RWPE1 (cell line): Measurements from ENCODE around the gene TMEM145.

Source experiments
- CTCF ChIA-PET: fragments of 350-600 bp; sonication (Branson Sonifier 250); formaldehyde crosslinking; extraction: SDS; loops from one replicate; lab custom pipeline; 2021; lab: Yijun Ruan, JAX
- POLR2A ChIA-PET: fragments of 400-600 bp; formaldehyde crosslinking; extraction: SDS; loops from one replicate; lab custom pipeline; 2020; ENCODE audit warnings: antibody characterized with exemption; ENCODE audit not compliant: low non-redundant PET; lab: Yijun Ruan, JAX
- DNase-seq: peaks from one replicate; pipeline ENCODE4 v3.0.0; 2012; ENCODE audit warnings: low spot score
- H3K27ac ChIP-seq: fragments of 450-650 bp; 2 replicates; pipeline ENCODE4 v1.5.1; 2017
- TF ChIP-seq, protein P1 (sequence below): fragments of 450-650 bp; conservative IDR thresholded peaks from 2 replicates; pipeline ENCODE4 v1.5.1; 2017; ENCODE audit warnings: low read depth, mild to moderate bottlenecking

The TMEM145 gene

DNA sequence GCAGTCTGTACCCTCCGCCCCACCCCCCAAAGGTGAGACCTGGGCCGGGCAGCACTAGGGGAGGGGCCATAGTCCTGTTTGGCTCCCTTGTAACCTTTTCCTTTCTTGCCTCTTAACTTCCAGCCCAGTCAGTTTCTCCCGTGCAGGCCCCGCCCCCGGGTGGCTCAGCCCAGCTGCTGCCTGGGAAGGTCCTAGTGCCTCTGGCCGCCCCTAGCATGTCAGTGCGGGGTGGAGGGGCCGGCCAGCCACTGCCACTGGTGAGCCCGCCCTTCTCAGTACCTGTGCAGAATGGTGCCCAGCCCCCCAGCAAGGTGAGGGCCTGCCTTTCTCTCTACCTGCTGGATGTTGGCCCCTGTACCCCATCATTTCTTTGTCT lies 21.7 kb upstream of the TMEM145 start:
- no peak for DNase-seq
- TF ChIP-seq, protein P1, sequence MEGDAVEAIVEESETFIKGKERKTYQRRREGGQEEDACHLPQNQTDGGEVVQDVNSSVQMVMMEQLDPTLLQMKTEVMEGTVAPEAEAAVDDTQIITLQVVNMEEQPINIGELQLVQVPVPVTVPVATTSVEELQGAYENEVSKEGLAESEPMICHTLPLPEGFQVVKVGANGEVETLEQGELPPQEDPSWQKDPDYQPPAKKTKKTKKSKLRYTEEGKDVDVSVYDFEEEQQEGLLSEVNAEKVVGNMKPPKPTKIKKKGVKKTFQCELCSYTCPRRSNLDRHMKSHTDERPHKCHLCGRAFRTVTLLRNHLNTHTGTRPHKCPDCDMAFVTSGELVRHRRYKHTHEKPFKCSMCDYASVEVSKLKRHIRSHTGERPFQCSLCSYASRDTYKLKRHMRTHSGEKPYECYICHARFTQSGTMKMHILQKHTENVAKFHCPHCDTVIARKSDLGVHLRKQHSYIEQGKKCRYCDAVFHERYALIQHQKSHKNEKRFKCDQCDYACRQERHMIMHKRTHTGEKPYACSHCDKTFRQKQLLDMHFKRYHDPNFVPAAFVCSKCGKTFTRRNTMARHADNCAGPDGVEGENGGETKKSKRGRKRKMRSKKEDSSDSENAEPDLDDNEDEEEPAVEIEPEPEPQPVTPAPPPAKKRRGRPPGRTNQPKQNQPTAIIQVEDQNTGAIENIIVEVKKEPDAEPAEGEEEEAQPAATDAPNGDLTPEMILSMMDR: no peak
- H3K27ac ChIP-seq: peak overlapping the region; percentile 100
- POLR2A ChIA-PET: no interaction called here
- CTCF ChIA-PET: interaction anchor here (1.0 kb wide), 1 partner anchor 114 kb away, joined by 3 read pairs; no protein-coding TSS in a partner anchor

DNA sequence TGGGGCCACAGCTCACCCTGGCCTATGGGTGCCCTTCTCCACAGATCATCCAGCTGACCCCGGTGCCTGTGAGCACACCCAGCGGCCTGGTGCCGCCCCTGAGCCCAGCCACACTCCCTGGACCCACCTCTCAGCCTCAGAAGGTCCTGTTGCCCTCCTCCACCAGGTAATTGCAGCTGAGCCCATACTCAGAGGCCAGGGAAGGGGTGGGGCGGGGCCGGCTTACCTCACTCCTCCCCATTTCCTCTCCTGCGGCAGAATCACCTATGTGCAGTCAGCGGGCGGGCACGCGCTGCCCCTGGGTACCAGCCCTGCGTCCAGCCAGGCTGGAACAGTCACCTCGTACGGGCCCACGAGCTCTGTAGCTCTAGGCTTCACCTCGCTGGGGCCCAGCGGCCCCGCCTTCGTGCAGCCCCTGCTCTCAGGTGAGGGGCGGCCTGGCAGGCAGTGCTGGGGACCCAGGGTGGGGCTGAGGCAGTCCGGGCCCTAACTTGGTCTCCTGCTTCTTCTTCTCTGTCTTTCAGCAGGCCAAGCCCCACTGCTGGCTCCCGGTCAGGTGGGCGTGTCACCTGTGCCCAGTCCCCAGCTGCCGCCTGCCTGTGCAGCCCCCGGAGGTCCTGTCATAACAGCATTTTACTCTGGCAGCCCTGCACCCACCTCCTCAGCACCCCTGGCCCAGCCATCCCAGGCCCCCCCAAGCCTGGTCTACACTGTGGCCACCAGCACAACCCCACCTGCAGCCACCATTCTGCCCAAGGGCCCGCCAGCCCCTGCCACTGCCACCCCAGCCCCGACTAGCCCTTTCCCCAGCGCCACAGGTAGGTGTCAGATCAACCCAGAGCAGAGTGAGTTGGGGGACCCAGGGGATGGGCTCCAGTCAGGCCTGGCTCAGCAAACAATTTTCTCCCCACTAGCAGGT lies 20.8 kb upstream of the TMEM145 start:
- ChIA-PET POLR2A (no interaction called here), CTCF (interaction anchor here (1.0 kb wide), 1 partner anchor 115 kb away, joined by 3 read pairs; no protein-coding TSS in a partner anchor)
- TF ChIP-seq, protein P1: no peak
- H3K27ac ChIP-seq: peak overlapping the region; percentile 100
- no peak for DNase-seq

DNA sequence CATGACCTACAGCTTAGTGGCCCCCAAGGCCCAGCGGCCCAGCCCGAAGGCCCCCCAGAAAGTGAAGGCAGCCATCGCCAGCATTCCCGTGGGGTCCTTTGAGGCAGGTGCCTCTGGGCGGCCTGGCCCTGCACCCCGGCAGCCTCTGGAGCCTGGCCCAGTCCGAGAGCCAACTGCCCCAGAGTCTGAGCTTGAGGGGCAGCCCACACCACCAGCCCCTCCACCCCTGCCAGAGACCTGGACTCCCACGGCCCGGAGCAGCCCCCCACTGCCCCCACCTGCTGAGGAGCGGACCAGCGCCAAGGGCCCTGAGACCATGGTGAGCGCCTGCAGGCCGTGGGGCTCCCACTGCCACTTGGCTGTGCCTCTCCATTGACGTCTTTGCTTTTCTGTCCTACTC lies 20.1 kb upstream of the TMEM145 start:
- TF ChIP-seq, protein P1: no peak
- ChIA-PET CTCF (interaction anchor here (1.0 kb wide), 1 partner anchor 13 kb away, joined by 3 read pairs; no protein-coding TSS in a partner anchor), POLR2A (no interaction called here)
- H3K27ac ChIP-seq: peak overlapping the region; percentile 100
- DNase-seq: no peak

DNA sequence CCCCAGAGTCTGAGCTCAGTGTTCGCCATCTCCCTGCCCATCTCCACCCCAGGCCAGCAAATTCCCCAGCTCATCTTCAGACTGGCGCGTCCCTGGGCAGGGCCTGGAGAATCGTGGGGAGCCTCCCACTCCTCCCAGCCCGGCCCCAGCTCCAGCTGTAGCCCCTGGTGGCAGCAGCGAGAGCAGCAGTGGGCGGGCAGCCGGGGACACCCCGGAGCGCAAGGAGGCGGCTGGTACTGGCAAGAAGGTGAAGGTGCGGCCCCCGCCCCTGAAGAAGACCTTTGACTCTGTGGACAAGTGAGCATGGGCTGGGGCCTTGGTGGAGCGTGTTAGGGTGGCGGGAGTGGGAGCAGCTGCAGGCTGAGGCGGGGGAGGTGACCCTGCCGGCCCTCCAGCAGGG lies 19.6 kb upstream of the TMEM145 start:
- POLR2A ChIA-PET: no interaction called here
- H3K27ac ChIP-seq: peak overlapping the region; percentile 100
- CTCF ChIA-PET: interaction anchor here (1.0 to 1.4 kb wide), 2 partner anchors 14 to 47 kb away, joined by 3 to 5 read pairs; no protein-coding TSS in a partner anchor
- no peak for DNase-seq
- TF ChIP-seq, protein P1: no peak

DNA sequence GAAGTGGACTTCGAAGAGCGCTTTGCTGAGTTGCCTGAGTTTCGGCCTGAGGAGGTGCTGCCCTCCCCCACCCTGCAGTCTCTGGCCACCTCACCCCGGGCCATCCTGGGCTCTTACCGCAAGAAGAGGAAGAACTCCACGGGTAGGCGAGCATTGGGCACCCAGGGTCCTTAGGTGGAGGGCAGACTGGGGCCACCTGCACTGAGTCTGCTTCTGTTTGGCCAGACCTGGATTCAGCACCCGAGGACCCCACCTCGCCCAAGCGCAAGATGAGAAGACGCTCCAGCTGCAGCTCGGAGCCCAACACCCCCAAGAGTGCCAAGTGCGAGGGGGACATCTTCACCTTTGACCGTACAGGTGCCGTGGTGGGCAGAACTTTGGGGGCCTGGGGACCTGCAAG lies 19.2 kb upstream of the TMEM145 start:
- peak overlapping the region; percentile 100 for H3K27ac ChIP-seq
- ChIA-PET POLR2A (no interaction called here), CTCF (interaction anchor here (1.0 to 2.1 kb wide), 3 partner anchors 14 to 48 kb away, joined by 3 to 8 read pairs (median 5); no protein-coding TSS in a partner anchor)
- DNase-seq: no peak
- TF ChIP-seq, protein P1: no peak

DNA sequence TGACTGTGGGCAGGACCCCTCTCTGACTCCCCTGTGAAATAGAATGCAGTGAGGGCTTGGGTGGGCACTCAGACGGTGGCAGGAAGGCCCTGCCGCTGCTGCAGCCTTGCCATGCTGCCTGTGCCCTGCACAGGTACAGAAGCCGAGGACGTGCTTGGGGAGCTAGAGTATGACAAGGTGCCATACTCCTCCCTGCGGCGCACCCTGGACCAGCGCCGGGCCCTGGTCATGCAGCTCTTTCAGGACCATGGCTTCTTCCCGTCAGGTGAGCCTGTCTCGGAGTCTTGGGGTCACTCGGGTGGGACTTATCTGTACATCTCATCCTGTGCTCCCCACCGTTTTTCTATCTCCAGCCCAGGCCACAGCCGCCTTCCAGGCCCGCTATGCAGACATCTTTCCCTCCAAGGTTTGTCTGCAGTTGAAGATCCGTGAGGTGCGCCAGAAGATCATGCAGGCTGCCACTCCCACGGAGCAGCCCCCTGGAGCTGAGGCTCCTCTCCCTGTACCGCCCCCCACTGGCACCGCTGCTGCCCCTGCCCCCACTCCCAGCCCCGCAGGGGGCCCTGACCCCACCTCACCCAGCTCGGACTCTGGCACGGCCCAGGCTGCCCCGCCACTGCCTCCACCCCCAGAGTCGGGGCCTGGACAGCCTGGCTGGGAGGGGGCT lies 18.5 kb upstream of the TMEM145 start:
- POLR2A ChIA-PET: no interaction called here

More for the DNA sequence above, 18.5 kb upstream of the TMEM145 start:
- DNase-seq: no peak
- peak overlapping the region; percentile 100 for H3K27ac ChIP-seq
- TF ChIP-seq, protein P1: no peak
- CTCF ChIA-PET: interaction anchor here (1.4 to 2.1 kb wide), 2 partner anchors 15 to 48 kb away, joined by 5 to 8 read pairs; no protein-coding TSS in a partner anchor
